ENCODE data around the gene PJA2.

DNA sequence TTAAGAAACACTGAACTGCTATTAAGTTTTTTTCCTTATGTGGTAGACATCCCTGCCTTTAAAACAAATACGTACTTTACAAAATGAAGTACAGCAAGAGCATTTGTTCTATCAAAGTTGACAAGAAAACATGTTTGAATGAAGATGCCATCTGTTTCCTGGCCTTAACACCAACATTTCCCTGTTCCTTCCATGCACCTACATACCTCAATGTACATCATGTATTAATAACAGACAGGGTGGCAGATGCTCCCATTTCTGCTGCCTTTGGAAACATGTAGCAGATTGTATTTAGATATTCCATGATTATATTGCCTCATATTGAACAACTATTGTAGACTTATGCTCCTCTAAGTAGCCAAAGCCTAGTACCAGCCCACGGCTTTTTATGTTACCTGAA, 104.4 kb downstream of the PJA2 start:
- TF ChIP-seq, protein P1, sequence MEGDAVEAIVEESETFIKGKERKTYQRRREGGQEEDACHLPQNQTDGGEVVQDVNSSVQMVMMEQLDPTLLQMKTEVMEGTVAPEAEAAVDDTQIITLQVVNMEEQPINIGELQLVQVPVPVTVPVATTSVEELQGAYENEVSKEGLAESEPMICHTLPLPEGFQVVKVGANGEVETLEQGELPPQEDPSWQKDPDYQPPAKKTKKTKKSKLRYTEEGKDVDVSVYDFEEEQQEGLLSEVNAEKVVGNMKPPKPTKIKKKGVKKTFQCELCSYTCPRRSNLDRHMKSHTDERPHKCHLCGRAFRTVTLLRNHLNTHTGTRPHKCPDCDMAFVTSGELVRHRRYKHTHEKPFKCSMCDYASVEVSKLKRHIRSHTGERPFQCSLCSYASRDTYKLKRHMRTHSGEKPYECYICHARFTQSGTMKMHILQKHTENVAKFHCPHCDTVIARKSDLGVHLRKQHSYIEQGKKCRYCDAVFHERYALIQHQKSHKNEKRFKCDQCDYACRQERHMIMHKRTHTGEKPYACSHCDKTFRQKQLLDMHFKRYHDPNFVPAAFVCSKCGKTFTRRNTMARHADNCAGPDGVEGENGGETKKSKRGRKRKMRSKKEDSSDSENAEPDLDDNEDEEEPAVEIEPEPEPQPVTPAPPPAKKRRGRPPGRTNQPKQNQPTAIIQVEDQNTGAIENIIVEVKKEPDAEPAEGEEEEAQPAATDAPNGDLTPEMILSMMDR (IDR thresholded peaks at IDR 0.05), result no peak
- TF ChIP-seq POLR2A (IDR thresholded peaks at IDR 0.05), result no peak

Data from heart left ventricle (tissue), 13 donors.